SK-N-SH (cell line): Measurements from ENCODE around the gene WT1. TPM values are rescaled to one million over a fixed set of nuclear protein-coding genes. Genes with fewer than 3 reads are reported as not detected.

ENCODE experiments used
- CTCF ChIA-PET: fragments of 300-600, 350-600 bp; formaldehyde crosslinking; extraction: SDS; loops from one replicate; lab custom pipeline; 2021; lab: Yijun Ruan, JAX
- POLR2A ChIA-PET: fragments of 350-600 bp; sonication (Branson Sonifier 250); formaldehyde crosslinking; extraction: SDS; loops from one replicate; lab custom pipeline; 2020; ENCODE audit warnings: antibody characterized with exemption, inconsistent platforms; lab: Yijun Ruan, JAX
- DNase-seq: peaks from one replicate; pipeline ENCODE4 v3.0.0; 2012
- H2AFZ ChIP-seq: fragments of 200-600 bp; sonication (generic); 2 replicates; pipeline ENCODE4 v1.8.1; 2016; ENCODE audit warnings: antibody characterized with exemption, mild to moderate bottlenecking, low read depth
- H3F3A ChIP-seq: fragments of 200-600 bp; sonication (generic); replicated peaks from 2 replicates; pipeline ENCODE3; 2016; ENCODE audit warnings: antibody characterized with exemption, mild to moderate bottlenecking; ENCODE audit not compliant: insufficient read depth
- H3K27ac ChIP-seq, 2 experiments: fragments of 200-500 bp in 1 of 2; fragments of 200-600 bp in 1 of 2; sonication (Bioruptor generic) in 1 of 2; sonication (generic), shearing (Covaris generic) in 1 of 2; 2 replicates each; pipeline versions ENCODE4 v1.5.1 to v1.6.1; 2014 to 2016; ENCODE audit warnings: low read depth in 2 of 2, inconsistent platforms in 1 of 2, low read length in 1 of 2, mild to moderate bottlenecking in 1 of 2, mixed read lengths in 1 of 2
- H3K27me3 ChIP-seq: fragments of 200-600 bp; sonication (generic), shearing (Covaris generic); 2 replicates; pipeline ENCODE4 v1.6.1; 2016; ENCODE audit warnings: mixed run types; ENCODE audit not compliant: insufficient read depth
- H3K36me3 ChIP-seq, 2 experiments: fragments of 200-500 bp in 1 of 2; fragments of 200-600 bp in 1 of 2; sonication (Bioruptor generic) in 1 of 2; sonication (generic) in 1 of 2; replicated peaks in 1 of 2; 2 replicates each; pipeline versions ENCODE3 to v1.5.1; 2014 to 2016; ENCODE audit warnings: low read length in 1 of 2, mild to moderate bottlenecking in 1 of 2; ENCODE audit not compliant: insufficient read depth in 2 of 2, control insufficient read depth in 1 of 2
- H3K4me1 ChIP-seq, 2 experiments: fragments of 200-500 bp in 1 of 2; fragments of 200-600 bp in 1 of 2; sonication (Bioruptor generic) in 1 of 2; sonication (generic), shearing (Covaris generic) in 1 of 2; 2 replicates each; pipeline versions ENCODE4 v1.5.1 to v1.6.1; 2014 to 2016; ENCODE audit warnings: low read depth in 1 of 2, low read length in 1 of 2, mixed run types in 1 of 2; ENCODE audit not compliant: insufficient read depth in 2 of 2, control insufficient read depth in 1 of 2
- H3K4me2 ChIP-seq: fragments of 200-600 bp; sonication (generic), shearing (Covaris generic); 2 replicates; pipeline ENCODE4 v1.6.1; 2017; ENCODE audit warnings: mixed run types
- H3K4me3 ChIP-seq, 2 experiments: fragments of 200-500 bp in 1 of 2; fragments of 200-600 bp in 1 of 2; sonication (Bioruptor generic) in 1 of 2; sonication (generic), shearing (Covaris generic) in 1 of 2; 2 replicates each; pipeline versions ENCODE4 v1.5.1 to v1.8.1; 2014 to 2016; ENCODE audit warnings: low read depth in 2 of 2, inconsistent platforms in 1 of 2, low read length in 1 of 2, mild to moderate bottlenecking in 1 of 2, mixed read lengths in 1 of 2, moderate library complexity in 1 of 2
- H3K79me2 ChIP-seq: fragments of 200-600 bp; sonication (generic); 2 replicates; pipeline ENCODE4 v1.8.1; 2017; ENCODE audit warnings: mild to moderate bottlenecking; ENCODE audit not compliant: insufficient read depth
- H3K9ac ChIP-seq: fragments of 200-600 bp; sonication (generic); 2 replicates; pipeline ENCODE4 v1.6.1; 2017; ENCODE audit warnings: mixed run types
- H3K9me2 ChIP-seq: fragments of 200-600 bp; sonication (generic); 2 replicates; pipeline ENCODE4 v1.6.1; 2017; ENCODE audit warnings: mixed run types
- H3K9me3 ChIP-seq: fragments of 200-600 bp; sonication (generic); 2 replicates; pipeline ENCODE4 v1.6.1; 2017; ENCODE audit warnings: mixed run types, mild to moderate bottlenecking, moderate library complexity
- H4K20me1 ChIP-seq: fragments of 200-600 bp; sonication (generic); 2 replicates; pipeline ENCODE4 v1.6.1; 2017; ENCODE audit warnings: mild to moderate bottlenecking, mixed run types; ENCODE audit not compliant: insufficient read depth
- ELF1 ChIP-seq: IDR thresholded peaks from 2 replicates; pipeline ENCODE4 v1.4.0; 2012
- EZH2phosphoT487 ChIP-seq: fragments of 200-600 bp; sonication (generic); IDR thresholded peaks from 2 replicates; pipeline ENCODE4 v1.6.1; 2017; ENCODE audit warnings: low read depth, mixed run types, mild to moderate bottlenecking, antibody characterized with exemption, moderate library complexity, borderline replicate concordance
- FOSL2 ChIP-seq: IDR thresholded peaks from 2 replicates; pipeline ENCODE4 v1.4.0; 2012; ENCODE audit warnings: low read depth, mild to moderate bottlenecking, moderate library complexity, borderline replicate concordance
- FOXJ3 ChIP-seq: sonication (generic); formaldehyde crosslinking; IDR thresholded peaks from 2 replicates; pipeline ENCODE4 v1.5.1; 2020; ENCODE audit warnings: mild to moderate bottlenecking, missing genetic modification reagents
- GATA2 ChIP-seq: sonication (generic); formaldehyde crosslinking; IDR thresholded peaks from 2 replicates; pipeline ENCODE4 v1.5.0; 2020; ENCODE audit warnings: mild to moderate bottlenecking, missing genetic modification reagents
- JUND ChIP-seq: IDR thresholded peaks from 2 replicates; pipeline ENCODE4 v1.4.0; 2012
- POLR2AphosphoS5 ChIP-seq: IDR thresholded peaks from 2 replicates; pipeline ENCODE4 v1.6.1; 2012; ENCODE audit warnings: low read depth, low read length
- RCOR1 ChIP-seq: fragments of 150-350 bp; IDR thresholded peaks from 2 replicates; pipeline ENCODE4 v1.6.1; 2017; ENCODE audit warnings: antibody characterized with exemption, low read length
- RFX5 ChIP-seq: IDR thresholded peaks from 2 replicates; pipeline ENCODE4 v1.6.1; 2012; ENCODE audit warnings: mild to moderate bottlenecking, improper control_type of control experiment, low read length
- RXRA ChIP-seq: IDR thresholded peaks from 2 replicates; pipeline ENCODE4 v1.4.0; 2012; ENCODE audit warnings: low read depth, mild to moderate bottlenecking, borderline replicate concordance
- SIN3A ChIP-seq: IDR thresholded peaks from 2 replicates; pipeline ENCODE4 v1.6.1; 2012; ENCODE audit warnings: low read depth, mild to moderate bottlenecking, low read length, moderate library complexity, borderline replicate concordance
- TCF12 ChIP-seq: IDR thresholded peaks from 2 replicates; pipeline ENCODE4 v1.4.0; 2012
- YY1 ChIP-seq: IDR thresholded peaks from 2 replicates; pipeline ENCODE4 v1.4.0; 2012; ENCODE audit warnings: low read depth, mild to moderate bottlenecking
- WGBS: methylation state at CpG from one replicate; pipeline ENCODE4 v1.1.6; 2017; ENCODE audit warnings: low lambda C conversion rate; 5-methylcytosine and 5-hydroxymethylcytosine counted together
- polyA plus RNA-seq, 3 experiments: library from polyadenylated mRNA; depleted of rRNA; stranded (reverse); fragments of >200 nt; gene quantifications; 2 replicates each; pipeline ENCODE4 v1.2.3, GENCODE V29; 2012
- TF ChIP-seq, protein P1 (sequence below): IDR thresholded peaks from 2 replicates; pipeline ENCODE4 v1.4.0; 2012; ENCODE audit warnings: low read depth, borderline replicate concordance
- TF ChIP-seq, protein P2 (sequence below): fragments of 200-600 bp; sonication (generic); IDR thresholded peaks from 2 replicates; pipeline ENCODE4 v1.6.1; 2017; ENCODE audit warnings: antibody characterized with exemption, mild to moderate bottlenecking, moderate library complexity
- TF ChIP-seq, protein P3 (sequence below): IDR thresholded peaks from 2 replicates; pipeline ENCODE4; 2012
- TF ChIP-seq, protein P4 (sequence below): fragments of 150-350 bp; IDR thresholded peaks from 2 replicates; pipeline ENCODE4 v1.6.1; 2017; ENCODE audit warnings: antibody characterized with exemption, low read length, low read depth, borderline replicate concordance

The WT1 gene
- polyA plus RNA-seq, 1 of the 3 experiments (the other 2 are of a cell fraction), result 0.49 TPM

DNA sequence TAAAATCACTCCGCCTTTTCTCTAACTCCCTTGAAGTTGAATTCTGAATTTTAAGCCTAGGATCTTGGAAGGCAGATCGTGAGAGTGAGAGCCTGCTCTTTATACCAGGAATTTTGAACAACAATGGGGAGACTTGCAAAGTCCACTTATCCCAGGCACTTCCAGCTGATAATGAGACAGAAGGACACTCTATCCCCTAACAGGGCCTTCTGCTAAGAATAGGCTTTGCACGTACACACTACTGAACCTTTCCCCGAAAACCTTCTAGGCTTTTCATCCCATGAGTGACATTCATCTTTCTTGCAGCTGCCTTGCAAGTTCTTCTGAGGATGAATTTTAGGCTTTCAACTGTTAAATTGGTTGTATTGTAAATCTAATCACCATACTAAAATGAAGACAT lies 44.0 kb upstream of the WT1 start:
- Histone ChIP-seq H3F3A (no peaks in the 10 kb centered on the region), H3K27ac (no peak overlapping the region), H3K36me3 (no peaks in the 10 kb centered on the region), H3K4me1 (no peaks in the 10 kb centered on the region; a peak in 2 of 4 replicates), H3K27me3 (peaks cover 69% of the 10 kb centered on the region; the same call in 1 of the 2 replicates), H3K9me2 (no peaks in the 10 kb centered on the region), H2AFZ (no peak overlapping the region), H3K9me3 (no peaks in the 10 kb centered on the region), H3K4me2 (no peak overlapping the region), H3K4me3 (no peak overlapping the region), H3K79me2 (no peaks in the 10 kb centered on the region), H4K20me1 (no peaks in the 10 kb centered on the region), H3K9ac (no peak overlapping the region)
- CTCF ChIA-PET, result no interaction called here
- no peak for DNase-seq
- TF ChIP-seq, protein P1, sequence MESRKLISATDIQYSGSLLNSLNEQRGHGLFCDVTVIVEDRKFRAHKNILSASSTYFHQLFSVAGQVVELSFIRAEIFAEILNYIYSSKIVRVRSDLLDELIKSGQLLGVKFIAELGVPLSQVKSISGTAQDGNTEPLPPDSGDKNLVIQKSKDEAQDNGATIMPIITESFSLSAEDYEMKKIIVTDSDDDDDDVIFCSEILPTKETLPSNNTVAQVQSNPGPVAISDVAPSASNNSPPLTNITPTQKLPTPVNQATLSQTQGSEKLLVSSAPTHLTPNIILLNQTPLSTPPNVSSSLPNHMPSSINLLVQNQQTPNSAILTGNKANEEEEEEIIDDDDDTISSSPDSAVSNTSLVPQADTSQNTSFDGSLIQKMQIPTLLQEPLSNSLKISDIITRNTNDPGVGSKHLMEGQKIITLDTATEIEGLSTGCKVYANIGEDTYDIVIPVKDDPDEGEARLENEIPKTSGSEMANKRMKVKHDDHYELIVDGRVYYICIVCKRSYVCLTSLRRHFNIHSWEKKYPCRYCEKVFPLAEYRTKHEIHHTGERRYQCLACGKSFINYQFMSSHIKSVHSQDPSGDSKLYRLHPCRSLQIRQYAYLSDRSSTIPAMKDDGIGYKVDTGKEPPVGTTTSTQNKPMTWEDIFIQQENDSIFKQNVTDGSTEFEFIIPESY, result no peak
- TF ChIP-seq, protein P2, sequence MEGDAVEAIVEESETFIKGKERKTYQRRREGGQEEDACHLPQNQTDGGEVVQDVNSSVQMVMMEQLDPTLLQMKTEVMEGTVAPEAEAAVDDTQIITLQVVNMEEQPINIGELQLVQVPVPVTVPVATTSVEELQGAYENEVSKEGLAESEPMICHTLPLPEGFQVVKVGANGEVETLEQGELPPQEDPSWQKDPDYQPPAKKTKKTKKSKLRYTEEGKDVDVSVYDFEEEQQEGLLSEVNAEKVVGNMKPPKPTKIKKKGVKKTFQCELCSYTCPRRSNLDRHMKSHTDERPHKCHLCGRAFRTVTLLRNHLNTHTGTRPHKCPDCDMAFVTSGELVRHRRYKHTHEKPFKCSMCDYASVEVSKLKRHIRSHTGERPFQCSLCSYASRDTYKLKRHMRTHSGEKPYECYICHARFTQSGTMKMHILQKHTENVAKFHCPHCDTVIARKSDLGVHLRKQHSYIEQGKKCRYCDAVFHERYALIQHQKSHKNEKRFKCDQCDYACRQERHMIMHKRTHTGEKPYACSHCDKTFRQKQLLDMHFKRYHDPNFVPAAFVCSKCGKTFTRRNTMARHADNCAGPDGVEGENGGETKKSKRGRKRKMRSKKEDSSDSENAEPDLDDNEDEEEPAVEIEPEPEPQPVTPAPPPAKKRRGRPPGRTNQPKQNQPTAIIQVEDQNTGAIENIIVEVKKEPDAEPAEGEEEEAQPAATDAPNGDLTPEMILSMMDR, result no peak
- TF ChIP-seq RCOR1, result no peak
- TF ChIP-seq, protein P3, sequence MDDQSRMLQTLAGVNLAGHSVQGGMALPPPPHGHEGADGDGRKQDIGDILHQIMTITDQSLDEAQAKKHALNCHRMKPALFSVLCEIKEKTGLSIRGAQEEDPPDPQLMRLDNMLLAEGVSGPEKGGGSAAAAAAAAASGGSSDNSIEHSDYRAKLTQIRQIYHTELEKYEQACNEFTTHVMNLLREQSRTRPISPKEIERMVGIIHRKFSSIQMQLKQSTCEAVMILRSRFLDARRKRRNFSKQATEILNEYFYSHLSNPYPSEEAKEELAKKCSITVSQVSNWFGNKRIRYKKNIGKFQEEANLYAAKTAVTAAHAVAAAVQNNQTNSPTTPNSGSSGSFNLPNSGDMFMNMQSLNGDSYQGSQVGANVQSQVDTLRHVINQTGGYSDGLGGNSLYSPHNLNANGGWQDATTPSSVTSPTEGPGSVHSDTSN, result no peak
- no peak for TF ChIP-seq EZH2phosphoT487
- TF ChIP-seq TCF12, result no peak
- no peak for TF ChIP-seq GATA2 (CRISPR knock-in tag)
- TF ChIP-seq RFX5, result no peak
- TF ChIP-seq, protein P4, sequence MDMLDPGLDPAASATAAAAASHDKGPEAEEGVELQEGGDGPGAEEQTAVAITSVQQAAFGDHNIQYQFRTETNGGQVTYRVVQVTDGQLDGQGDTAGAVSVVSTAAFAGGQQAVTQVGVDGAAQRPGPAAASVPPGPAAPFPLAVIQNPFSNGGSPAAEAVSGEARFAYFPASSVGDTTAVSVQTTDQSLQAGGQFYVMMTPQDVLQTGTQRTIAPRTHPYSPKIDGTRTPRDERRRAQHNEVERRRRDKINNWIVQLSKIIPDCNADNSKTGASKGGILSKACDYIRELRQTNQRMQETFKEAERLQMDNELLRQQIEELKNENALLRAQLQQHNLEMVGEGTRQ, result no peak
- TF ChIP-seq YY1, result no peak
- no peak for TF ChIP-seq POLR2AphosphoS5
- no peak for TF ChIP-seq FOXJ3
- no peak for TF ChIP-seq JUND
- no peak for TF ChIP-seq ELF1
- TF ChIP-seq RXRA, result no peak
- TF ChIP-seq FOSL2, result no peak
- no peak for TF ChIP-seq SIN3A
- POLR2A ChIA-PET, result no interaction called here
- WGBS, result 11% methylated on average over 4 of the region's 4 CpGs
